Duodenal mucosa (tissue), 2 donors: ENCODE results near the gene NRXN2.

Experiments
- H3K27ac ChIP-seq: one replicate; pipeline ENCODE4 v1.7.0; 2013; ENCODE audit warnings: low read depth, low read length
- H3K27me3 ChIP-seq, 2 donors: one replicate each; pipeline ENCODE4 v1.7.0; 2013; ENCODE audit warnings: low read length in 2 of 2, control low read depth in 1 of 2; ENCODE audit not compliant: insufficient read depth in 2 of 2, control insufficient read depth in 1 of 2
- H3K36me3 ChIP-seq, 2 donors: one replicate each; pipeline ENCODE4 v1.7.0; 2013; ENCODE audit warnings: low read length in 2 of 2, control low read depth in 1 of 2; ENCODE audit not compliant: insufficient read depth in 2 of 2, control insufficient read depth in 1 of 2
- H3K4me1 ChIP-seq, 2 donors: one replicate each; pipeline ENCODE4 v1.7.0; 2013; ENCODE audit warnings: low read length in 2 of 2, control low read depth in 1 of 2; ENCODE audit not compliant: insufficient read depth in 2 of 2, control insufficient read depth in 1 of 2
- H3K4me3 ChIP-seq, 2 donors: one replicate each; pipeline ENCODE4 v1.7.0; 2013; ENCODE audit warnings: low read length in 2 of 2, low read depth in 1 of 2
- H3K9ac ChIP-seq, 2 donors: one replicate each; pipeline ENCODE4 v1.7.0; 2013; ENCODE audit warnings: low read length in 2 of 2, low read depth in 1 of 2
- H3K9me3 ChIP-seq, 2 donors: one replicate each; pipeline ENCODE4 v1.7.0; 2013; ENCODE audit warnings: low read length in 2 of 2, control low read depth in 1 of 2; ENCODE audit not compliant: control insufficient read depth in 1 of 2

NRXN2 gene

GRCh38 chr11:64593156-64594105 lies 129.6 kb downstream of the NRXN2 start:
- H3K27me3 ChIP-seq: no peaks in the 10 kb centered on the region

GRCh38 chr11:64592656-64593055 lies 130.3 kb downstream of the NRXN2 start:
- H3K4me3 ChIP-seq: no peak overlapping the region
- no peak overlapping the region for H3K27ac ChIP-seq
- no peaks in the 10 kb centered on the region for H3K36me3 ChIP-seq
- no peak overlapping the region for H3K9ac ChIP-seq
- no peaks in the 10 kb centered on the region for H3K4me1 ChIP-seq
- peaks cover 0 to 6% of the 10 kb centered on the region in 2 donors for H3K9me3 ChIP-seq
- no peaks in the 10 kb centered on the region for H3K27me3 ChIP-seq

More at GRCh38 chr11:64593156-64594105, 129.6 kb downstream of the NRXN2 start:
- H3K4me3 ChIP-seq: no peak overlapping the region
- H3K36me3 ChIP-seq: no peaks in the 10 kb centered on the region
- H3K9ac ChIP-seq: no peak overlapping the region
- H3K4me1 ChIP-seq: no peaks in the 10 kb centered on the region
- no peak overlapping the region for H3K27ac ChIP-seq
- H3K9me3 ChIP-seq: peaks cover 0 to 6% of the 10 kb centered on the region in 2 donors

GRCh38 chr11:64592234-64592615 lies 130.8 kb downstream of the NRXN2 start:
- Histone ChIP-seq H3K9me3 (peaks cover 0 to 6% of the 10 kb centered on the region in 2 donors), H3K27me3 (no peaks in the 10 kb centered on the region), H3K9ac (no peak overlapping the region), H3K36me3 (no peaks in the 10 kb centered on the region), H3K27ac (no peak overlapping the region), H3K4me3 (no peak overlapping the region), H3K4me1 (no peaks in the 10 kb centered on the region)

DNA sequence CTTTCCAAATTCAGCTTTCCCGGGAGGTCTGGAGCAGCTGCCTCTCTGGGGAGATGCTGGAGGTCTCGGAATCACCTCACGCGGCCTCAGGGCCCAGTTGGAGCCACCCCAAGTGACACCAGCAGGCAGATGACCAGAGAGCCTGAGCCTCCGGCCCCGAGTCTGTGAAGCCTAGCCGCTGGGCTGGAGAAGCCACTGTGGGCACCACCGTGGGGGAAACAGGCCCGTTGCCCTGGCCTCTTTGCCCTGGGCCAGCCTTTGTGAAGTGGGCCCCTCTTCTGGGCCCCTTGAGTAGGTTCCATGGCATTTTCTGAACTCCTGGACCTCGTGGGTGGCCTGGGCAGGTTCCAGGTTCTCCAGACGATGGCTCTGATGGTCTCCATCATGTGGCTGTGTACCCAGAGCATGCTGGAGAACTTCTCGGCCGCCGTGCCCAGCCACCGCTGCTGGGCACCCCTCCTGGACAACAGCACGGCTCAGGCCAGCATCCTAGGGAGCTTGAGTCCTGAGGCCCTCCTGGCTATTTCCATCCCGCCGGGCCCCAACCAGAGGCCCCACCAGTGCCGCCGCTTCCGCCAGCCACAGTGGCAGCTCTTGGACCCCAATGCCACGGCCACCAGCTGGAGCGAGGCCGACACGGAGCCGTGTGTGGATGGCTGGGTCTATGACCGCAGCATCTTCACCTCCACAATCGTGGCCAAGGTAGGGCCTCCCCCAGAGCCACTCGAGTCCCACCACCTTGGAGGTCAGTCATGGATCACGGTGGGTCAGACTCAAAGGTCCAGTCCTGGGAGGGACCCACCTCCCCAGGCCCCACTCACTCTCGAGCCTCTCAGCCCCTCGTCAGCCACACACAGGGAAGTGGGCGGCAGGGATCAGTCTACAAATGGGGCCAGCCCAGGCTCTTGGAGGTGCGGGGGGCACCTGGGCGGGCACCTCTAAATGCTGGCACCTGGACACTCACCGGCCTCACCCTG lies 131.5 kb downstream of the NRXN2 start:
- no peaks in the 10 kb centered on the region for H3K27me3 ChIP-seq
- no peak overlapping the region for H3K27ac ChIP-seq
- no peaks in the 10 kb centered on the region for H3K36me3 ChIP-seq
- H3K9me3 ChIP-seq: peaks cover 0 to 6% of the 10 kb centered on the region in 2 donors
- H3K4me1 ChIP-seq: no peaks in the 10 kb centered on the region
- H3K4me3 ChIP-seq: no peak overlapping the region
- no peak overlapping the region for H3K9ac ChIP-seq

GRCh38 chr11:64590763-64591221 lies 132.2 kb downstream of the NRXN2 start, which contains the start of gene SLC22A12:
Gene SLC22A12 (plus strand): TSS chr11:64591220. CDS start chr11:64591557, 337 bp downstream.
- Histone ChIP-seq H3K36me3 (no peaks in the 10 kb centered on the region), H3K4me3 (no peak within 1 kb of the TSS), H3K27me3 (no peaks in the 10 kb centered on the region), H3K27ac (no peak within 1 kb of the TSS), H3K4me1 (no peaks in the 10 kb centered on the region), H3K9me3 (peaks cover 0 to 2% of the 10 kb centered on the region in 2 donors), H3K9ac (no peak within 1 kb of the TSS)

DNA sequence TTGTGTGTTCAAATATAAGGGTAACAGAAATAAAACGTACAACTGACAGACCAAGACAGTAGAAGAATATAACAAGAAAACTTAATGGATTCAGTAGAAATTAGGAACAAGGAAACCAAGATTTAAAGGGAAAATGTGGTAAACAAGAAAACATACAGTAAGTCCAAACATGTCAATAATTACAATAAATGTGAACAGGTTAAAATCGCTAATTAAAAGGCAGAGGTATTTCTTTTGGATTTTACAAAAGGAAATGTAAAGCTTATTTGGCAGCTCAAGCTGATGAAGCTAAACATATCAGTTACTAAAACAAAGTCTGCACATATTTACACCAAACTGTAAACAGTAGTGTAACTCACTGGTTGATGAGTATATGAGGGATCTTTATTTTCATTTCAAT lies 134.3 kb downstream of the NRXN2 start:
- no peaks in the 10 kb centered on the region for H3K27me3 ChIP-seq
- no peaks in the 10 kb centered on the region for H3K36me3 ChIP-seq
- no peak overlapping the region for H3K9ac ChIP-seq
- H3K27ac ChIP-seq: no peak overlapping the region
- no peak overlapping the region for H3K4me3 ChIP-seq
- no peaks in the 10 kb centered on the region for H3K9me3 ChIP-seq
- no peaks in the 10 kb centered on the region for H3K4me1 ChIP-seq

GRCh38 chr11:64586366-64586765 lies 136.6 kb downstream of the NRXN2 start:
- Histone ChIP-seq H3K9ac (no peak overlapping the region), H3K36me3 (no peaks in the 10 kb centered on the region), H3K4me3 (no peak overlapping the region), H3K9me3 (no peaks in the 10 kb centered on the region), H3K27ac (no peak overlapping the region), H3K27me3 (no peaks in the 10 kb centered on the region), H3K4me1 (no peaks in the 10 kb centered on the region)

GRCh38 chr11:64585150-64585549 lies 137.8 kb downstream of the NRXN2 start:
- no peak overlapping the region for H3K9ac ChIP-seq
- no peaks in the 10 kb centered on the region for H3K27me3 ChIP-seq
- H3K27ac ChIP-seq: no peak overlapping the region
- H3K4me1 ChIP-seq: no peaks in the 10 kb centered on the region
- no peak overlapping the region for H3K4me3 ChIP-seq
- H3K9me3 ChIP-seq: no peaks in the 10 kb centered on the region
- no peaks in the 10 kb centered on the region for H3K36me3 ChIP-seq

DNA sequence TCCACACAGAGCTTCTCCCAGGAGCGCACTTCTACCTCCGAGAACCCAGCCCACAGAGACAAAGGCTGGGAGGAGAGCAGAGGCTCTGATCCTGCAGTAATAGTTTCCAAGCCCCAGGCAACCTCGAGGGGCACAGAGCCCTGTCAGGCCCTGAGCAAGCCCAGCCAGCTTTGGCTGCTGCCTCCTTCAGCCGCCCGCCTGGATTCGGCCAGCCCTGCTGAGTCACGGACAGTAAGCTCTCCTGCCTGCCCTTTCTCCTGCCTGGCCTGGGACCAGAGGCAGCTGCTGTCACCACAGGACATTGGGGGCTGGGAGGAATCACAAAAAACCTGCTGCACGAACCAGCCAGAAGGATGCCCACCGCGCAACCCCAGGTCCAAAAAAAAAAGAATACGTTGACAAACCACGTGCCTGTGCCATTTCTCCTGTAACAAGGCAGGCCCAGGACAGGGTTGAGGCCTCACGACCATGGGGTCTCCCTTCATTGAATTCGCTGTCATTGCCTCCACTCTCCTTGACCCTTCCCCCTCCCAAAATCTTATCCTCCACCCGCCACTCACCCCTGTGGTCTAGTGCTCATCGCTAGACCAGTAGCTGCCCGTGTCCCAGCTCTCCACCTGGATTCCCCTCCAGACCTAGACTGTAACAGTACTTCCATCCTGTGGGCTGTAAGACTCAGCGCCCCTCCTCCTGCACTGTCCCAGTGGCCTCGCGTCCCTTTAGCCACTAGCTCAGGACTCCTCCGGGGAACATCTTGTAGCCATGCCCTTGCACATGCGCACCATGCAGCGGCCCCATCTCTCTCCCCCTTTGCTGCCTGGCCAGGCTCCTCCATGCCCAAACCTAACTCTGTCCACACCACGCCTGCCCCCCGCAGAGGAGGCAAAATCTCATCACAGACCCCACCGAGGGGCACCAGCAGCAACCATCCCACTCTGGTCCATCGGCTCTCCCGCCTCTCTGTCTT lies 139.4 kb downstream of the NRXN2 start:
- Histone ChIP-seq H3K36me3 (no peaks in the 10 kb centered on the region), H3K27ac (no peak overlapping the region), H3K4me1 (no peaks in the 10 kb centered on the region), H3K9me3 (no peaks in the 10 kb centered on the region), H3K4me3 (no peak overlapping the region), H3K9ac (no peak overlapping the region), H3K27me3 (no peaks in the 10 kb centered on the region)
